Iris pigment epithelial cell (primary cell): ENCODE data around the gene BPI.
"Not testable (repeated sequence)": the region's sequence is repeated elsewhere in the genome, so short reads cannot be mapped to it uniquely, and the experiment has no call there.

Experiments used
- DNase-seq: peaks from one replicate; pipeline ENCODE4 v3.0.0-alpha.2; 2011; ENCODE audit warnings: low read depth

The BPI gene

DNA sequence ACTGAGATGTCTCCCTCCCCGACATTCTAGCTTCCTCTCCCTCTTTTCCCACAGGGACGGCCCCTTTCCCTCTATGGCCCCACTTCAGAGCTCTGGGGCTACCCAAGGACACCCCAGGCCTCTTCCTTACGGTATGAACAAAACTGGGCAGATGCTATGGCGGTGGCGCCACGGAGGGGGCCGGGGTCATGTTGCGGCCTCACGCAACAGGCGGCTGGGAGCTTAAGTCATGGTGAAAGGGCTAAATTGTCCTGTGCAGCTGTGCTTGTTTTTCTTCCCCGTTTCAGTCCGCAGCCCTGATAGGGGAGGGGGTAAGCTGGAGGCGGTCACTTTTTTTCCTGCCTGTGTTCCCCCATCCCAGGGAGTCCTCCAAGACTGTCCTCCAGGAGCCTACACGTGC lies 25.8 kb upstream of the BPI start:
- peak; percentile 89 for DNase-seq

DNA sequence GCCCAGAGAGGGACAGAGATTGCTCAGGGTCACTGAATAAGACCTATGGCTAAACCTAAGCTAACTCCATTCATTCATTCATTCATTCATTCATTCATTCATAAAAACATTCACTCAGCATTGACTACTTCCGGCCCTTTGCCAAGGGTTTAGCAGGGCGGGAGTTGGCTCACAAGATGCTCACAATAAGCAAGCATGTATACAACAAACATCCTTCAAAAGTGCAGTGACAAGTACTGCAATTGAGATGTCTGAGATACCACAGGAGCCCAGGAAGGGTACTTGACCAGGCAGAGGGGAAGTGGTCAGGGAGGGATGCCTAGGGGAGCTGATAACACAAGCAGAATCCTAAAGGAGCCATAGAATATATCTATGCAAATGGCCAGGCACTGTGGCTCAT lies 25.2 kb upstream of the BPI start:
- DNase-seq, result no peak

DNA sequence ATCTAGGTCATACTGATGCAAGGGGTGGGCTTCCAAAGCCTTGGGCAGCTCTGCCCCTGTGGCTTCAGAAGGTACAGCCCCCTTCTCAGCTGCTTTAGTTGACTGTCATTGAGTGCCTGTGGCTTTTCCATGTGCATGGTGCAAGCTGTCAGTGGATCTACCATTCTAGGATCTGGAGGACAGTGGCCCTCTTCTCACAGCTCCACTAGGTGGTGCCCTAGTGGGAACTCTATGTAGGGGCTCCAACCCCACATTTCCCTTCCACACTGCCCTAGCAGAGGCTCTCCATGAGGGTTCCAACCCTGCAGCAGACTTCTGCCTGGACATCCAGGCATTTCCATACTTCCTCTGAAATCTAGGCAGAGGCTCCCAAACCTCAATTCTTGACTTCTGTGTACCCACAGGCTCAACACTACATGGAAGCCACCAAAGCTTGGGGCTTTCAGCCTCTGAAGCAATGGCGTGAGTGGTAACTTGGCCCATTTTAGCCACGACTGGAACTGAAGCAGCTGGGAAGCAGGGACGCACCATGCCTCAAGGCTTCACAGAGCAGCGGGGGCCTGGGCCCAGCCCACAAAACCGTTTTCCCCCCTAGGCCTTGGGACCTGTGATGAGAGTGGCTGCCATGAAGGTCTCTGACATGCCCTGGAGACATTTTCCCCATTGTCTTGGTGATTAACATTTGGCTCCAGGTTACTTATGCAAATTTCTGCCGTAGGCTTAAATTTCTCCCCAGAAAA lies 22.6 kb upstream of the BPI start:
- not testable (repeated sequence) for DNase-seq

DNA sequence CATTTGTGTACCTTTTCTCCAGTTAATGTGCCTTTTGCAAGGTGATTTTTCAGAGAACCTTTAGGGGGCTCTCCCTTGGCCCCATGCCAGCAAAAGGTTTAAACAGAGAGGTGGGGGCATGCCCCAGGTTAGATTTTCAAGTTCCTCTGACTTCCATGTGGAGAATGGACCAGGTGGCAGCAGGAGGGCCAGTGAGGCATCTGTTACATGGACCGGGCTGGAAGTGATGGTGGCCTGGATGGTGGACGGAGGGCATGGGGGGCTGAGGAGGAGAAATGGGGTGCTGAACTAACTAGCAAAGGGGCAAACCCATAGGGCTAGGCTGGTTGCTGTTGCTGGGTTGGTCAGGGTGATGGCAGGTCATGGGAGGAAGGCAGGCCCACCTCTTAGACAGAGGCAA lies 20.7 kb upstream of the BPI start:
- DNase-seq, result no peak

DNA sequence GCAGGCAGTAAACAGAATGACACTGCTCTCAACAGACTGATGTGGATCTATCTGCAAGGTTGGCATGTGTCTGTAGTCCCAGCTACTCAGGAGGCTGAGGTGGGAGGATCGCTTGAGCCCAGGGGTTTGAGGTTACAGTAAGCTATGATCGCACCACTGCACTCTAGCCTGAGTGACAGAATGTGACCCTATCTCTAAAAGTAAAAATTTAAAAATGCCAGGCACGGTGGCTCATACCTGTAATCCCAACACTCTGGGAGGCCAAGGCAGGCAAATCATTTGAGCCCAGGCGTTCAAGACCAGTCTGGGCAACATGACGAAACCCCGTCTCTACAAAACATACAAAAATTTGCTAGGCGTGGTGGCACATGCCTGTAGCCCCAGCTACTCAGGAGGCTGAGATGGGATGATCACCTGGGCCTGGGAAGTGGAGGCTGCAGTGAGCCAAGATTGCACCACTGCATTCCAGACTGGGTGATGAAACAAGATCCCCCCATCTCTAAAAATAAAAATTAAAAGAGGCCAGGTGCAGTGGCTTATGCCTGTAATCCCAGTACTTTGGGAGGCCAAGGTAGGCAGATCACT lies 19.8 kb upstream of the BPI start:
- not testable (repeated sequence) for DNase-seq

DNA sequence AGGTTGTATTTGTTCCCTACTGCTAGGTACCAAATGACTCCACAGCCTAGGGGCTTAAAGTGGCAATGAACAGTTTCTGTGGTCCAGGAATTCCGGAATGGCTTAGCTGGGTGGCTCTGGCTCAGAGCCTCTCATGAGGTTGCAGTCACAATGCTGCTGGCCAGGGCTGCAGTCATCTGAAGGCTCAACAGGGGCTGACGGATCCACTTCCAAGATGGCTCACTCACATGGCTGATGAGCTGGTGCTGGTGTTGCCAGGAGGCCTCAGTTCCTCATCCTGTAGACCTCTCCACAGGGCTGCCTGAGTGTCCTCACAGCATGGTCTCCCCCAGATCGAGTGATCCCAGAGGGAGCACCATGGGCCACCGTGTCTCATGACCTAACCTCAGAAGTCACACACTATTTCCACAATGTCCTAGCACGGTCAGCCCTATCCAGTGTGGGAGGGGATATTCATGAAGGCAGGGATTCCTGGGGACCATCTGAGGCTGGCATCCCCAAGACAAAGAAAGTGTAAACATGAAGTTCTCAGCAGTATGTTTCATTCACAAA lies 19.0 kb upstream of the BPI start:
- no peak for DNase-seq

DNA sequence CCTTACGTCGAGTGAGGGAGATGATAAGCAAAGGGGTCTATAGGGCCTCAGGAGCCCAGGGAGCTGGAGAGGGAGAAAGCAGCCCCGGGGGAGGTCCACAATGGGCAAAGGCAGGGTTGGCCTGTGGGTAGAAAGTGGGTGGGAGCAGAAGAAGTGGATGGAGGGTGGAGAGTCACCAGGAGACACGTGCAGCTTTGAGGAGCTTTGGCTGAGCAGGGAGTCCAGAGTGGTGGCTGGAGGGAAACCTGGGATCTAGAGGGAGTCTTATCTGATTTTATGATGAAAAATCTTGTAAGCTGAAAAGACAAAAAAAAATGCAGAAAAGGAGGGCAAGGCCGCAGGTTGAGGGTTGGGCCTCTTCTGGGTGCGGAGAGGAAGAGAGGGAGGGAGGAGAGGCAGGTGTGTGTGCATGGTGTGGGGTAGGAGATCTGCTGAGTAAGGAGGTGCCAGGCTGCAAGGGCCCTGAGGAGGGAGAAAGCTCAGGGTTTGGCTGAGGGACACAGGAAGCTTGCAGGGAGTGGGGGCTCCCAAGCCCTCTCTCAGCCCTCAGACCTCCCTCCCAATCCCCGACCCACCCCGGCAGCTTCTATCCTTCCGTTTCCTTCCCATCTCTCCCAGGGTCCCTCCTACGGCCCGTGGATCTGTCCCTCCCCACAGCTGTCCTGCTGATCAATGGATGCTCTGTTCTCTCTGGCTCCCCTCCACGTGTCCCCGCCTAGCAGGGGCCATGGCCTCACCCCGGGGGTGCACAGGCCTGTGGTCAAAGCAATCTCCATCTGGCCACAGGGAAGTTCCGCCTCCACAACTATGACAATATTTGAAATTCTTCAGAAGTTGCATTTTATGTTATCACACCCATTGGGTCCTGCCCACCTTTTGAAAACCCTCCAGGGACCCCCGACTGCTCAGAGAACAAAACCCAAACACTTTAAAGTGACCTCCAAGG lies 17.1 kb upstream of the BPI start:
- DNase-seq, result peak; percentile 71

DNA sequence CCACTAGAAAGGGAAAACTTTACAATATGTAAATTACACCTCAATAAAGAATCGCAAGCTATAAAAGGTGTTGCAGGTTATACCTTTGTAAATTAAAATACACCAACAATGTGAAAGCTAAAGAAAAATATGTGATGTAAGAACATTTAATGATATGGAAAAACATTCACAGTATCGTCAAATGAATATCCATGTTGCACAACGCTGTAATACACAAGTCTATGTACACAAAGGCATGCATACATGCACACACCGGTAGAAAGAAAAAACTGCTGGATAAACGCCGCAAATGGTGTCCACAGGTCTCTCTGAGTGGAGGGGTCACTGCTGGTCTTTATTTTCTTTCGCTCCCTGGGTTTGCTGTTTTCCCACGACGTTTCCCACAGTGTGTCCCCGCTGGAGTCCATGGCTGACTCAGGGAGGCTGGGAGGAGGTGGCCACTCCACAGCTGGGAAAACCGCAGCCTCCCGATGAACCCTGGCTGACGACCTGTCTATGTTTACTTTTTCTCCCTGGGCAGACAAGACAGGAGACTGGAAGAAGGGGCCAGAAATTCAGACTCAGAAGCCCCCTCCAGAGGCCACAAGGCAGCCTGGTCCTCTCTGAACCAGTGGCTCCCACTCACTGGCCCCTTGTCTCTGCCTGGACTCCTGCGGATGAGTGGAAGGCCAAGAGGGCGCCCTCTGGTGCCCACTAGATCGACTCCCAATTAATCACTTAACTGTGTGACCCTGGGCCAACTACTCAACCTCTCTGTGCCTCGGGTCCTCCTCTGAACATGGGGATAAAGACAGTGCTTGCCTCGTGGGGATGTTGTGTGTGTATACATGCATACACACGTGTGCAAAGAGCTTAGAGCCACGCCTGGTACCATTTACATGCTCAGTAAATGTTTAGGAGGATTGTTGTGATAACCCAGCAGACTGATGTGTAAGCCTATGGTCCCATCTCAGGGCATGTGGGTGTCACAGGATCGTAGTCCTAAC lies 12.8 kb upstream of the BPI start:
- peak; percentile 97 for DNase-seq

DNA sequence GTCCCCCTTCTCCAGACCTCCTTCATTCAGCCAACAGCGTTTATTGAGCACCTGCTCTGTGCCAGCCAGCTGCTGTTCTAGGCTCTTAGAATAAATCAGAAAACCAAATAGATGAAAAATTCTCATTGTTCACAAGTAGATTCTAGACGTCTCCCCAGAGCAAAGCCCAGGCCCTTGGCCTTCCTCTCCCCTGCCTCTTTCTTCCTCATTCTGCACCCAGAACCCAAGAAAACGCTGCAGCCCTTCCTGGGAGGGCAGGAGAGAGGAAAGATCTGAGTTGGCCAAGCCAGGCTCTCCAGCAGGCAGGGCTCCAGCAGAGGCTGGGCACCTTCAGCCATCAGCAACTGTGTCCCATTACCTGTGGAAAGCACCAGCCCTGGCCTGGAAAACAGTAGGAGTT lies 12.0 kb upstream of the BPI start:
- DNase-seq, result no peak

DNA sequence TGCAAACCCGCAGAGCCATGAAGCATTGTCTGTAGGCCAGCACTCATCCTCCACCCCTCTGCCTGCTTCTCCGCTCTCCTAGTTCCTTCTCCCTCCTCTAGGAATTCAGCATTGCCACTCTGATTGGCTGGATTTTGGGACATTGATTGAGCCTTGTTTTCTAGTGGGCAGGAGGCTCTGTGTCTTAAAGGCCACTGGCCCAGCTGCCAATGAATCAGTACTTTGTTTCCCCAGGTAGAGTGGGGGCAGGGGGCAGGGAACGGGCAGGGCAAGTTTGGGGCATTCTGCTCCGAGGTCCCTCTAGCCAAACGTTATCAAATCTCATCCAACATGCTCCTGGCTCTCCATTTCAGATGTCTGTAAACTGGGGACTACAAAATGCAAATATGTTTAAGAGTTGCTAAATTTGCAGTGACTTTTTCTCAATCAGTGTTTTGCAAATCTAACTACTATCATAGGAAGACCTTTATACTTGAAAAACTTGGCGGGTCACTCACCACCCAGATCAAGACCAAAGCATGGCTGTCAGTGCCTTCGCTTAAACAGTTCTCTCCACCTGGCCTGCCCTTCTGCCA lies 10.4 kb upstream of the BPI start:
- no peak for DNase-seq

DNA sequence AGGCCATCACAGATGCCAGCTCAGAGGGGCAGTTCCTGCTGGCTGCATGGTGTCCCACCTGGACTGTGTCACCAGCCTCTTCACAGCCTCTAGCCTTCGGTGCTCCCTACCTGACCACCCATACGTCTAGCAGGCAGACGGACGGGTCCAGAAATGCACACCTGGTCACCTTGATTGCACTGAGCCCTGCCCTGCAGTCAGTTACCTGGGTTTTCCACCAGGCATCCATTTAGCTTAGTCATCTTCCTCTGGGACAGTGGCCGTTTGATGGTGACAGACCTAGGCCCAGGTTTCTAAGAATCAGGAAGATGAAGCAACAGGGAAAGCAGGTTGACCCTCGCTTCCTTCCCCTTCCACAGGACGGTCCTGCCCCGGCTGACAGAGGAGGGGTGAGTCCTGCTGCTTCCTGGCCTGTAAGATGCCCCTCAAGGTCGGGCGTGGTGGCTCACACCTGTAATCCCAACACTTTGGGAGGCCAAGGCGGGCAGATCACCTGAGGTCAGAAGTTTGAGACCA lies 9.8 kb upstream of the BPI start:
- no peak for DNase-seq

DNA sequence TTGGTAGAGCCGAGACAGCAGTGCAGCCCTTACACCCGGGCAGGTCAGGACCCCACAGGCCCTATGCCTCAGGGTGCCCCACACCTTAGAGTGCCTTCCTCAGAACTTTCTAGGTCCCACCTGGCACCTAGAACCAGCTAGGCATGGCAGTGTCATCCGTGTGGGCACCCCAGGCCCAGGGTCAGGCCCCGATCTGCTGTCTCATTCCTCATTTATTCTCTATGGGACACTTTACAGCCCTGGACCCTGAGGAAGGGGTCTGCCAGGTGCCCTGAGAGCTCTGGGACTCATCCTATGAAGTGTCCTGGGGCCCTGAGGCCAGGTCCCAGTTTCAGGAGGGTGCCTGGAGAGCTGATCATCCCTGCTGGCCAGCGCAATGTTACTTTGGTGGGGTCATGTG lies 8.1 kb upstream of the BPI start:
- no peak for DNase-seq

DNA sequence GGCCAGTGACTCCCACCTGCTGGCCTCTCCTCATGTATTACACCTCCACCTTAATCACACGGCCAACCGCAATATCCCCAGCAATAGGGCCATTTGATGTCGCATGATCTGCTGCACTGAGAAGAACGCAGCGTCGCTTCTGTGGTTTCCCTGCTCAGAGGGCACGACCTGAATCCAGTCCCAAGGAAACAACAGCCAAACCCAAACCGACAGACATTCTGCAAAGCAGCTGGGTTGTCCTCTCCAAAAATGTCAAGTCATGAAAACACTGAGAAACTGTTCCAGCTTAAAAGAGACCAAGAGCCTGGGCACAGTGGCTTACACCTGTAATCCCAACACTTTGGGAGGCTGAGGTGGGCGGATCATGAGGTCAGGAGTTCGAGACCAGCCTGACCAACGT lies 7.5 kb upstream of the BPI start:
- DNase-seq, result no peak

DNA sequence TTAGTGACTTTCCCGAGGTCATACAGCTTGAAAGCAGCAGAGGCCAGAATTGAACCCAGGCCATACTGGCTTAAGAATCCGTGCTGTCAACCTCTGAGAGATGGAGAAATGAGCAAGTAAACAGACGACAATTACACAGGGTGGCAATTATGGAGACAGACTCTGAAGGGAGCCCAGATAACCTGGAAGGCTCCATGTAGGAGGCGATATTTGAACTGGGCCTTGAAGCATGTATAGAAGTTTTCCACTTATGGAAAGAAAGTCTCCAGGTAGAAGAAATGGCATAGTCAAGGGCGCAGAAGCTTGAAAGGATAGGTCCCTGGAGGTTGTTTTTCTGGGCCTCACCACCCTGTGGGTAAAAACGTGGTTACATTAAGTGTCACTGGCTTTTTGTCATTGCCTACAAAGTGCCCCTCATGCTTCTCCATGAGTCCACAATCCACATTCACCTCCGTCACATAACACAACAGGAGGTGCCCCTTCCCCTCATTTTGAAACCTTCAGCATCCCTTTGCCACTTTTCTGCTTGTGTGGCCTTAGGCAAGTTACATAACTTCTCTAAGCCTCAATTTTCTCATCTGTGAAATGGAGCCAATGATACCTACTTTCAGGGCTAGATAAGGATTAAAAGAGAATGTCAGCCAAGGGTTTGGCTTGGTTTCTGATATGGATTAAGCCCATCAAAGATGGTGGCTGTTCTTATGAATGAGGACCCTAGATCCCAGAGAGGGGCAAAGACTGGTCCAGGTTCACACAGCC lies 5.9 kb upstream of the BPI start:
- DNase-seq, result no peak

DNA sequence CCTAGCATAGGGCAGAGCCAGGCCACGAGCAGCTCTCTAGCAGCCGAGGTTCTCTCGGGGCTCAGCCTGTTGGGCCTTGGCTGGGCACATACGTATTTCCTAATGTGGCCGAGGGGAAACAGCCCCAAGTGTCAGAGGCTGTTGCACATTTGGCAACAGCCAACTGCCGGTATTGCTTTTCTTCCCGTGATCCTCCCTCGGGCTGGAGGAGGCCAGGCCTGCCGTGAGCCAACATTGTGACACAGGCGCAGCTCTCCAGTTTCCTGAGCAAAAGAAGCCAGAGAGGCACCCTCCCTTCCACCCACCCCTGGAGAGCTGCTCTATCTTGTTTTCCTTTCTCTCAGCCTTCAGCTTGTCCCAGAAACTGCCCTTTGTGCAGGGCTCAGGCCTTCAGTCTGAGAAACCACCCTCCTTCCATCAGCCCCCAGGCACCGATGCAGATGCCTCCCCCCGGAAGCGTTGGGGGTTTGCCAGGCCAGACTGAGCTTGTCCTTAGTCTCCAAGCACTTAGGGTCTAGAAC lies 5.1 kb upstream of the BPI start:
- peak; percentile 76 for DNase-seq

DNA sequence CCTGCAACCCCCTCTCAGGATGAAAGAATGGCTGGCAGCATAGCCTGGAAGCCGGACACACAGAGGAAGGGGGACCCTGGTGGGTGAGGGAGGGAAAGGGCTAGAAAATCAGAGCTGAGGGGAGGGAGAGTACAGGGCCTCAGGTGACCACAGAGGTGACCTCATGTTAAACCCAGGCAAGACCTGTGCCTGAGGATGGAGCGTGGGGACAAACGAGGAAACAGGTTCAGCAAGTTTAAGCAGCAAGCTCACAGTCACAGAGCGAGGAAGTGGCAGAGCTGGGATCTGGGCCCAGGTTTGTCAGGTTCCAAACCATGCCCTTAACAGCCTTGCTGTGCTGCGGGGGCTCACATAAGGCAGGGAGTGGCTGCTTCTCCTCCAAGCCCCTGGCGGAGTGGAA lies 4.0 kb upstream of the BPI start:
- no peak for DNase-seq

DNA sequence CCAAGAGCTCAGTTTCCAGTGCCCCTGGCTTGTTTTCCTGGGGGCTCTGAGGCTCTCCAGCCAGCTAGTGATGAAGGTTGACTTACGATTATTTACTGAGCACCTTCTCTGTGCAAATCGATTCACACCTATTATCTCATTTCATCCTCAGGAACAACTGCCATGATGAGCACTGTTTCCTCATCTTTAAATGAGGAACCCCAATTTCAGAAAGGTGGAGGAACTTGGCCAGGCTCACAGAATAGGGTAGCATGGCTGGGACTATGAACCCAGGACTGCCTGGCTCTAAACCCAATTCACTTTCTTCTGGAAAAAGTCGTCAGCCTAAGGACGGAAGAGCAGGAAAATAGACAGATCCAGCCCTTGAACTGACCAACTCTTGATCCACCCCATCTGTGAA lies 3.5 kb upstream of the BPI start:
- DNase-seq, result no peak

DNA sequence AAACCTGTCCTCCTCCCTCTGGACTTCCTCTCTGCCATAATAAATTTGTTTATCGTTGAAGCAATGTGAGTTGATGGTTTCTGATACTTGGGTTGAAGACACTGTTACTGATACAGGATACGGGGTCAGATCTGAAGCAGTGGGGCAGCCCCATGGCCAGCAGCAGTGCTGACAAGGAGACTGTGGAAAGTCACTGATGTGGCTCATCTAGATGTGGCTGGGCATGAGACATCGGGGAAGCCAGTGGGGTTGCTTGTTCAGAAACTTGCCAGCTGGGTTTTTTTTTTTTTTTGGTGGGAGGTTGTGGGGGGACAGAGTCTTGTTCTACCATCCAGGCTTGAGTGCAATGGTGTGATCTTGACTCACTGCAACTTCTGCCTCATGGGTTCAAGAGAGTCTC lies 2.6 kb upstream of the BPI start:
- DNase-seq, result no peak

DNA sequence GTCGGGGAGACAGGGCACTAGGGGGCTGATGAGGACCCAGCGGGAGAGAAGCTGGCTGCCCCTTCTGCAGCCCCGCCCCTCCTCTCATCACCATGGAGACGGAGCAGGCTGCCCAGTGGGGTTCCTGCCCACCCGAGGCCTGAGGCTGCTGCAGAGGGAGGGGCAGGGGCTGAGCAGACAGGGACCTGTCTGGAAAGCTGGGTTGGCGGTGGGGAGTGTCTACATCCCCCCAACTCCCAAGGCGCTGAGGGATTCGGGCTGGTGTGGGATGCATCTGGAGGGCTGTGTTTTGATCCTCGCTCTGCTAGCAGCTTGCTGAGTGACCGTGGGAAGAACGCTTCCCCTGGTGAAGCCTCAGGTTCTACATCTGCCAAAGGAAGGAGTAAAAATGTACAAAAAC lies 1.2 kb upstream of the BPI start:
- no peak for DNase-seq
